ENCODE data around the gene NUP155.
"Not testable (repeated sequence)": the region's sequence is repeated elsewhere in the genome, so short reads cannot be mapped to it uniquely, and the experiment has no call there.

The NUP155 gene

DNA sequence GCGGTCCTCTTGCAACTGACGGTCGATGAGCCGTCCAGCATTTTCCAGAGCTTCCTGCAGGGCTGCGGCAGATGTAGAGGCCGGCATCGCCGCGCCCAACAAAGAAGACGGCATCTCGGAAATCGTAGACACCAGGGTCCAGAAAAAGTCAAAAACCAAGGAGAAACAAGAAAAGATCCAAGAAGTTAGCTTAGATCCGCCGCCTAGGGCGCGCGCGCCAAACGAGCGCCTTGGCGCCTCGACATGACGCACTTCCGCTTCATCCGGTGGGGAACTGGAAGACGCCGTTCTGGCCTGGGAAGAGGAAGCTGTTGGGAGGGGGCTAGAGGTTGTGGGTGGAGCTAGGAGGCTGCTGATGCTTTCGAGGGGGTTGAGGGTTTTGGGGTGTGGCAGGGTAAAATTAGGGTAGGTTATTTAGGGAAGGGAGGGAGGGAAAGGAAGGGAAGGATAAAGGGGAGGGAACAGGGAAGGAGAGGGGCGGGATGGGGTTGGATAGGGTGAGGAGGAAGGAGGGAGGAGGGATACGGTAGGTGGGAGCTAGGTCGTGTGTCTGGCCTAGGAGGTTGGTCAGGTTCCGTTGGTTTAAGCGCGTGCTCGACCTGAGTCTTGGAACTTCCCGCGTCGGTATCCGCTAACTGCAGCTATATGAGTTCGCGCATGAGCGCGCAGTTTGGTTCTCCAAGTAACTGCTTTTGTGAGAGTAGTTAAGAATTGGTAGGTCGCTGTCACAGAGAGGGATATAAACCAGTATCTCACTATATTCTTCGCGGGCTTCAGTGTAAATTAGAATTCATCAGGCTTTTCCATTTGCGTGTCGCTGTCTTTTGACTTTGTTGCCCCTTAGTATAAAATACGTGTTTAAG, at the start of gene NUP155:
NUP155 (minus strand) TSS at position 243 of the 863 bp plus-strand sequence; CDS start at position 114, 129 bp downstream.
- DNase-seq, result peak; percentile 83 to 90

DNA sequence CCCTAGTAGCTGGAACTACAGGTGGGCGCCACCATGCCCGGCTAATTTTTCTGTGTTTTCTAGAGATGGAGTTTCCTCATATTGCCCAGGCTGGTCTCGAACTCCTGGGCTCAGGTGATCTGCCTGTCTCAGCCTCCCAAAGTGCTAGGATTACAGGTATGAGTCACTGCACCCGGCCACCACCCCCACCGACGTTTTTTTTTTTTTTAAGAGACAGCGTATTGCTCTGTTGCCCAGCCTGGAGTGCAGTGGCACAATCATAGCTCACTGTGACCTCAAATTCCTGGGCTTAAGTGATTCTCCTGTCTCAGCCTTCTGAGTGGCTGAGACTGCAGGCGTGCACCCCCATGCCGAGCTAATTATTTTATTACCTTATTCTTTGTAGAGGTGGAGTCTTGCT, 46.4 kb upstream of the NUP155 start:
- no peak for DNase-seq

DNA sequence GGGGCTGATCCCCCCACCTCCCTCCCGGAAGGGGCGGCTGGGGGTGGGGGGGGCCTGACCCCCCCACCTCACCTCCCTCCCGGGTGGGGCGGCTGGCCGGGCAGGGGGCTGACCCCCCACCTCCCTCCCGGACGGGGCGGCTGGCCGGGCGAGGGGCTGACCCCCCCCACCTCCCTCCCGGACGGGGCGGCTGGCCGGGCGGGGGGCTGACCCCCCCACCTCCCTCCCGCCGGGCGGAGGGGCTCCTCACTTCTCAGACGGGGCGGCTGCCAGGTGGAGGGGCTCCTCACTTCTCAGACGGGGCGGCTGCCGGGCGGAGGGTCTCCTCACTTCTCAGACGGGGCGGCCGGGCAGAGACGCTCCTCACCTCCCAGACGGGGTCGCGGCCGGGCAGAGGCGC, 44.5 kb upstream of the NUP155 start:
- DNase-seq, result not testable (repeated sequence)

DNA sequence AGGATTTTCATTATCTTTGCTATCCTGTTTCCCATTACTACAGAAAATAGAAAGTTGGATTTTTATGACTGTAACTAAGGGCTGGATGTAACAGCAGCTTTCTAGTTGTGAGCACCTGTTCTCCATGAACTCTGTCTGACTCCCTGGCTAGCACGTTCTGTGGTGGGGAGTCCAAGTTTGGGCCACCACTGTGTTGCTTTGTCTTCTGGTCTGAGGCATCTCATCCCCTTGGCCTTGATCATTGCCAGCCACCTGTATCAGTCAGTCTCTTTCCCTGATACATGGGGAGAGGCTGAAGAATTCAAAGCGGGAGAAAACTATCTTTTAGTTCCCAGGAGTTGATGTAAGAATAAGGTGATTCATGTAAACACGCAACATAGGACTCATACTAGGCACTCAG, 41.6 kb upstream of the NUP155 start:
- DNase-seq, result no peak

DNA sequence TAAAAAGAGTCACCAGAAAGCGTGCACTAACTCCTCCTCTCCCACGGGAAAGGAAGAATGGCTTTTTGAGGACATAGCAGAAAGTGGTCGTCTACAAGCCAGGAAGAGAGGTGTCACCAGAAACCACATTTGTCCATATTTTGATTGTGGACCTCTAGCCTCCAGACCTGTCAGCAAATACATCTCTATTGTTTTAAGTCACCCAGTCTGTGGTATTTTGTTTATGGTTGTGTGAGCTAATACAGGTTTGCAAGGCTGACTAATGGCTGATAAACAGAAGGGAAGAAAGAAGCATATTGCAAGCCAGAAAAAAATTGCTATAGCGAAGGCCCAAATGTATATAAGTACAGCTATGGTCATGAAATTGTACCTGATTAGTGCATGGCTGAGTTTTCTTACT, 29.6 kb upstream of the NUP155 start:
- DNase-seq, result no peak

DNA sequence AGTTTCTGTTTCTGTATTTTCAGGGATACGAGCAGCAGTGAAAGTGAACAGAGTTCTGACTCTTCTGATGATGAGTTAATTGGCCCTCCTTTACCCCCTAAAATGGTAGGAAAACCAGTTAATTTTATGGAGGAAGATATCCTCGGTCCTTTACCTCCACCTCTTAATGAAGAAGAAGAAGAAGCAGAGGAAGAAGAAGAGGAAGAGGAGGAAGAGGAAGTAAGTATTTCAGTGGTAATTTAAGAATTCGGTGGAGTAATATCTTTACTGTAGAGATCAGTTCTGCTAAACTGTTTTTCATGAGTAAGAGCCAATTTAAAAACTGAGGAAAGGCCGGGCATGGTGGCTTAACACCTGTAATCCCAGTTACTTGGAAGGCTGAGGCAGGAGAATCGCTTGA, 25.4 kb upstream of the NUP155 start:
- no peak for DNase-seq

DNA sequence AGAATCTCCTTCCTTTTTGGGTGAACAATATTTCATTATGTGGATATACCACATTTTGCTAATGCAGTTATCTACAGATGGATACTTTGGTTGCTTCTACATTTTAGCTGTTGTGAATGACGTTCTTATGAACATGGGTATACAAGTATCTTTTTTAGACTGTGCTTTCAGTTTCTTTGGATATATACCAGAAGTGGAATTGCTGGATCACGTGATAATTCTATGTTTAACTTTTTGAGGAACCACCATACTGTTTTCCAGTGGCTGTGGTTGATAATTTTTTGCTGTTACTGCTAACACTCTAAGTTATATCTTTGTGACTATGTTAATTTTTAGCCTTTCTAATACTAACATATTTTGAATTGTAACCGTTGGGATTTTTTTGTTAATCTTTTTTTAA, 20.7 kb upstream of the NUP155 start:
- DNase-seq, result no peak

DNA sequence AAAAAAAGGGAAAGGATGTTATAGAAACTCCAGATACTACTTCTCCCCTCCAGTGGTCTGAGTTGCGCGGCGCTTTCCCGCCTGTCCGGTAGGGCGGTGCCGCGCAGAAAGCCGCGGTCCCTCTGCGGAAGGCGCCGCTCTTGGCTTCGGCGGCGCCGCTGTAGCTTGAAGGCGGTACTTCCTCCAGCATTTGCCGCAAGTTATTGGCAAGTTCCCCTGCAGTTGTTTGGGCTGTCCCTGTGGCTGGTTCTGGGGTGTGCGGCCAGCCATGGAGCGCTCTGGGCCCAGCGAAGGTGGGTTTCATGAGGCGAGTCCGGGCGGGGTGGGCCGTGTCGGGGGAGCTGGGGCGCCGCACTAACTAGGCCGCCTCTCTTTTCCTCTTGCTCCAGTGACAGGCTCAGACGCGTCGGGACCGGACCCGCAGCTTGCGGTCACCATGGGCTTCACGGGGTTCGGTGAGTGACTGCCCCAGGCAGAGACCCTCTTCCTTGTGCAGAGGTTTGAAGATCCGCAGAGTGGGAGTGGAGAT, 8.3 kb upstream of the NUP155 start, which contains the start of gene WDR70:
WDR70 (plus strand) TSS at position 219 of the 529 bp plus-strand sequence; CDS start at position 269, 50 bp downstream.
- DNase-seq, result peak; percentile 75 to 77

DNA sequence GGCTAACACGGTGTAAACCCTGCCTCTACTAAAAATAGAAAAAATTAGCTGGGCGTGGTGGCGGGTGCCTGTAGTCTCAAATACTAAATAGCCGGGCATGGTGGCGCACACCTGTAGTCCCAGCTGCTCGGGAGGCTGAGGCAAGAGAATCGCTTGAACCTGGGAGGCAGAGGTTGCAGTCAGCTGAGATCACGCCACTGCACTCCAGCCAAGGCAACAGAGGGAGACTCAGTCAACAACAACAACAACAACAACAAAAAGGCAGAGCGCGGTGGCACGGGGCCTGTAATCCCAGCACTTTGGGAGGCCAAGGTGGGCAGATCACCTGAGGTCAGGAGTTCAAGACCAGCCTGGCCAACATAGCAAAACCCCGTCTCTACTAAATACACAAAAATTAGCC, 7.2 kb upstream of the NUP155 start:
- DNase-seq, result not testable (repeated sequence)

DNA sequence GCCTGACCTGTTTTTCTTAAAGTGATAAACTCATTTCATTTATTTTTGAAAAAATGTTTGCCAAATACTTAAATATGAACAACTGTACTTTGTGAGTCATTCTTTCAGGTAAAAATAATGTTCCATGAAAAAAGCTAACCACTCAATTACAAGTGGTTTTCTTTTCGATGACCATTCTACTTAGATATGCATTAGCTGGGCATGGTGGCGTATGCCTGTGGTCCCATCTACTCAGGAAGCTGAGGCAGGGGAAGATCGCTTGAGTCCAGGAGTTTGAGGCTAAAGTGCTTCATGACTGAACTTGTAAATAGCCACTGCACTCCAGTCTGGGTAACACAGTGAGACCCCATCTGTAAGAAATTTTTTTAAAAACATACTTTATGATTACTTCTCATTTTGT, 4.2 kb upstream of the NUP155 start:
- DNase-seq, result no peak

DNA sequence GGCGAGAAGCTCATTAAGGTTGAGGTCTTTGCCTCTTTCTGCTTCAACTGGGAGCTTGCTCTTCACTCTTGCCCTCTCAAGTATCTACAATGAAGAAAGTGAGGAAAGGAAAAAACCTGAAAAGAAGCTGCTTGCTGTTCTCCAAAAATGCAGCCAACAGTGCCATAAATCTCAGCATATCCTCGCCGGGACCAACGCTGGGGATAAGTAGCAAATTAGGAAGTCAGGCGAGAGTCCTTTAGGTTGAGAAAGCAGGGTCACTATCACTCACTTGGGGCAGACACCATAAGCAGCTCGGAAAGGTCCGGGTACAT, 399 bp downstream of the NUP155 start:
- no peak for DNase-seq

DNA sequence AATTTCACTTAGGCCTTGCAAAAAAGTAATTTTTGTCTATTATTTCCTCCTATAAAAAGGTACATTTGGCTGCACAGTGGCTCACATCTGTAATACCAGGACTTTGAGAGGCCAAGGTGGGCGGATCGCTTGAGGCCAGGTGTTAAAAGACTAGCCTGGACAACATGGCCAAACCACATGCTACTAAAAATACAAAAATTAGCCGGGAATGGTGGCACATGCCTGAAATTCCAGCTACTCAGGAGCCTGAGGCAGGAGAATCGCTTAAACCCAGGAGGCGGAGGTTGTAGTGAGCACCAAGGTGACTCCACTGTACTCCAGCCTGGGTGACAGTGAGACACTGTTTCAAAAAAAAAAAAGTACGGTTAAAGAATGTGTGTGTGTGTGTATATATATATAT, 15.7 kb downstream of the NUP155 start:
- no peak for DNase-seq

DNA sequence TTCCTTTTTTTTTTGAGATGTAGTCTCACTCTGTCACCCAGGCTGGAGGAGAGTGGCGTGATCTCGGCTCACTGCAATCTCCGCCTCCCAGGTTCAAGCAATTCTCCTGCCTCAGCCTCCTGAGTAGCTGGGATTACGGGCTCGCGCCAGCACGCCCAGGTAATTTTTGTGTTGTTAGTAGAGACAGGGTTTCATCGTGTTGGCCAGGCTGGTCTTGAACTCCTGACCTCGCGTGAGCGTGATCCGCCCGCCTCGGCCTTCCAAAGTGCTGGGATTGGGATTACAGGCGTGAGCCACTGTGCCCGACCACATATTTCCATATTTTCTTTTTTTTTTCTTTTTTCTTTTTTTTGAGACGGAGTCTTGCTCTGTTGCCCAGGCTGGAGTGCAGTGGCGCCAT, 28.2 kb downstream of the NUP155 start:
- DNase-seq, result not testable (repeated sequence)

DNA sequence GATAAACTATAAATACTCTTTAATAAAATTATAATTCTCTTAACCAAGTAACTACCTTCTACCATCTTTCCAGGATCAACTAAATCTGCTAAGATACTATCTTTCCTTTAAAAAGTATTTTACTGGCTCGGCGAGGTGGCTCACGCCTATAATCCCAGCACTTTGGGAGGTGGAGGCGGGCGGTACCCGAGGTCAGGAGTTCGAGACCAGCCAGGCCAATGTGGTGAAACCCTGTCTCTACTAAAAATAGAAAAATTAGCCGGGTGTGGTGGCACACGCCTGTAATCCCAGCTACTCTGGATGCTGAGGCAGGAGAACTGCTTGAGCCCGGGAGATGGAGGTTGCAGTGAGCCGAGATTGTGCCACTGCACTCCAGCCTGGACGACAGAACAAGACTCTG, 36.2 kb downstream of the NUP155 start:
- not testable (repeated sequence) for DNase-seq

DNA sequence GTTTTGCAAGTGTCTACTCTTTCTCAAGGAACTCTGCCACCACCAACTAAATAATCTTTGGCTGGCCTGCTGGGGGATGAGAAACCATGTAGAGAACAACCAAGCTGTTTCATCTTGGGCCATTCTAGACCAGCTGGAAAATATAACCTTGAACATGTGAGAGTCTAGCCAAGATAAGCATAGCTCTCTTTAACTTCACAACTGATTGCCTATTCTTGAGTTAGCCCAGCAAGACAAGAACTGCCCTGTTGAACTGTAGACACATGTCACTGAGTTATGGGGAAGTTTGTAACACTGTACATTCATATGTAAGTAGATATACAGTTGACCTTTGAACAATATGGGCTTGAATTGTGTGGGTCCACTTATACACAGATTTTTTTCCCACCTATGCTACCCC, 44.4 kb downstream of the NUP155 start:
- no peak for DNase-seq

DNA sequence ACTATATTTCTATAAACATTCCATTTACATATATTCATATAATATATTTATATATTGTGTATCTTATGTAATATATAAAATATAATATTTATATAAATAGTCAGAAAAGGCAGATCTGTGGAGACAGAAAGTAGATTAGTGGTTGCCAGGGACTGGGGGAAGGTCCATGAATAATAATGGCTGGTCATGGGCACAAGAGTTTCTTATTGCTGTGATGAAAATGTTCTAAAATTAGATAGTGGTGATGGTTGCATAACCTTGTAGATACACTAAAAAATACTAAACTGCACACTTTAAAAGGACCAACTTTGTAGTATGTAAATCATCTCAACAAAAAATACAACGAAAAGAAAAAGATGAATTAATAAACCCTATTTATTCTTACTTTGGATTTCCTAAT, 47.3 kb downstream of the NUP155 start:
- no peak for DNase-seq

DNA sequence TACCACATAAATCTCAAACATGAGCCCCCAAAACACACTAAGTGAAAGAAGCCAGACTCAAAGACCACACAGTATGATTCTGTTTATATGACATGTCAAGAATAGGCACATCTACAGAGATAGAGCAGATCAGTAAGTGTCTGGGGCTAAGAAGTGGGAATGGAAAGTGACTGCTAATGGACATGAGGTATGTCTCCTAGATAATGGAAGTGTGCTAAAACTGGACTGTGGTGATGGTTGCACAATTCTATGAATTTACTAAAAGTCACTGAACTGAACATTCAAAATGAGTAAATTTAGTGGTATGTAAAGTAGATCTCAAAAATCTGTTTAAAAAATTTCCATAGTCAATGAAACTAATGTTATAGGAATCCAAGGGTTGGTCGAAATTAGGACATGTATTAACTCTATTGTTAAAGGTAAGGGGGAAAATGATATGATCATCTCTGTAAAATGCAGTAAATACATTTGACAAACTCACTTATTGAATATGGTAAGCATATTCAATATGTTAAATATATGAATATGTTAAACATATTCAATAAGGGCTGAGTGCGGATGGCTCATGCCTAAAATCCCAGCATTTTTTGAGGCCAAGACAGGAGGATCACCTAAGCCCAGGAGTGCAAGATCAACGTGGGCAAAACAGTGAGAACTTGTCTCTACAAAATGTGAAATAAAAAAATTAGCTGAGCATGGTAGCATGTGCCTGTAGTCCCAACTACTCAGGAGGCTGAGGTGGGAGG, 51.7 kb downstream of the NUP155 start:
- no peak for DNase-seq

DNA sequence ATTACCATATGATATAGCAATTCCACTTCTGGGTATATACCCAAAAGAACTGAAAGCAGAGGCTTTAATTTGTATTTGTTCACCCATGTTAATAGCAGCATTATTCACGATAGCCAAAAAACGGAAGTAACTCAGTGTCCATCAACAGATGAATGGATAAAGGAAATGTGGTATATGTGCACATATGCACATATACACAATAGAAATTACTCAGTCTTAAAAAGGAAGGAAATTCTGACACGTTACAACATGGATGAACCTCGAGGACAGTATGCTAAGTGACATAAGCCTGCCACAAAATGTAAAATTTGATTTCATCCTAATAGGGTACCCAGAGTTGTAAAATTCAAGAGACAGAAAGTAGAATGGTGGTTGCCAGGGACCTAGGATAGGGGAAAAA, 54.9 kb downstream of the NUP155 start:
- DNase-seq, result no peak

DNA sequence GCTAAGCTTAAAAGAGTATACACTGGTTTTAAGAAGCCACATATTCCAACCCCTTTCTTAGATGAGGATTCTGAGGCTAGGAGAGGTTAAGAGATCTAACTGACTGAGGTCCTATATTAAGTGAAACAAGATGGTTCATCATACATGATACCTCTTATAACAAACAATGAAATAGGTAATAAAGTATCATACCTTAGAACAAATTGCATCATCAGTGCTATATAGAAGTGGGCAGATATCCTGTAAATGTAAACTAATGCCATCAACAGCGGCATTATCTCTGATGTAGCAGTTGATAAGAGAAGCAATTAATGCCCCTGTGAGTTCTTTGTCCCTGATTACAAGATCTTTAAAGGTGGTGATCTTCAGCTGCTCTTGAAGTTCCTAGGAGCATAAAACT, 60.5 kb downstream of the NUP155 start:
- no peak for DNase-seq

DNA sequence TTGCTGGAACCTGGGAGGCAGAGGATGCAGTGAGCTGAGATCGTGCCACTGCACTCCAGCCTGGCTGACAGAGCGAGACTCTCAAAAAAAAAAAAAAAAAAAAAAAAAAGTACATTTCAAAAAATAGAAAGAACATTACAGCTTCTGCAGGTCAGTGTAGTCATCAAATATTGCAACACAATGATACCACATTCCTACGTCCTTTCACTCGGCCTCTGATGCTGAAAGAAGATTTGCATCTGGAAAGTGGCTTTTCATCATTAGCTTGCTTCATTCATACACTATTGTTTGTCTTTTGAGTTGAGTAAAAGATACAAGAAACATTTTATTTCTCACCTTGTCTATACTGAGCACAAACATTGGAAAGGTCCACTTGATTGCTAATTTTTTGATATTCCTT, 62.1 kb downstream of the NUP155 start:
- DNase-seq, result no peak

DNA sequence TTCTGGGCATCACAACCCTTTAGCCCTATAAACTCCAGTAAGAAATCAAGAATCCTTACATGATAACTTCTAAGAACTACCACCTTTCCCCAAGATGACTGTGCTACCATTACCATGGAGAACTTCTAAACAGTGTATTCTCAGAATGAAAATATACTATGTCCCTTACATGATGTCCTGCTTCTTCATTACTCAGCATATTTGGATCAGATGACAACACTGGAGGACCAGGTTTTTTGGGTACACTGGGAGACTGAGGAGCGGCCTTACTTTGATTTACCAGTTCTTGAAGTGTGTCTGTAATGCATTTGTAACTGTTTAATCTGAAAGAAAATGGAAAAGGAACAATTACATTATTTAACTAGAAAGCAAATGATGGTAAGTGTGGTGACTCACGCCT, 66.0 kb downstream of the NUP155 start:
- DNase-seq, result no peak

DNA sequence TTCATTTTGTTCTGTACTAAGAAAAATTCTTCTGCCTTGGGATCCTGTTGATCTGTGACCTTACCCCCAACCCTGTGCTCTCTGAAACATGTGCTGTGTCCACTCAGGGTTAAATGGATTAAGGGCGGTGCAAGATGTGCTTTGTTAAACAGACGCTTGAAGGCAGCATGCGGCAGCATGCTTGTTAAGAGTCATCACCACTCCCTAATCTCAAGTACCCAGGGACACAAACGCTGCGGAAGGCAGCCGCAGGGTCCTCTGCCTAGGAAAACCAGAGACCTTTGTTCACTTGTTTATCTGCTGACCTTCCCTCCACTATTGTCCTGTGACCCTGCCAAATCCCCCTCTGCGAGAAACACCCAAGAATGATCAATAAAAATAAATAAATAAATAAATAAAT, 74.6 kb downstream of the NUP155 start:
- not testable (repeated sequence) for DNase-seq

DNA sequence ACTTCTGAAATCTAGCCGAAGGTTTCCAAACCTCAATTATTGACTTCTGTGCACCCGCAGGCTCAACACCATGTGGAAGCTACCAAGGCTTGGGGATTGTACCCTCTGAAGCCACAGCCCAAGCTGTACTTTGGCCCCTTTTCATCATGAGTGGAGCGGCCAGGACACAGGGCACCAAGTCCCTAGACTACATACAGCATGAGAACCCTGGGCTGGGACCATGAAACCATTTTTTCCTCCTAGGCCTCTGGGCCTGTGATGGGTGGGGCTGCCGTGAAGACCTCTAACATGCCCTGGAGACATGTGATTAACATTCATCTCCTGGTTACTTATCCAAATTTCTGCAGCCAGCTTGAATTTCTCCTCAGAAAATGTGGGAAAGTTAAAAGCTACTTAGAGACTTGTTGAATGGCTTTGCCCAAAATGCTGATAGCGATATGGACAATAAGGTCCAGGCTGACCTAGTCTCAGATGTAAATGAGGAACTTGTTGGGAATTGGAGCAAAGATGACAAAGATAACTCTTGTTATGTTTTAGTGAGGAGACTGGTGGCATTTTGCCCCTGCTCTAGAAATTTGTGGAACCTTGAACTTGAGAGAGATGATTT, 87.6 kb downstream of the NUP155 start:
- DNase-seq, result no peak

DNA sequence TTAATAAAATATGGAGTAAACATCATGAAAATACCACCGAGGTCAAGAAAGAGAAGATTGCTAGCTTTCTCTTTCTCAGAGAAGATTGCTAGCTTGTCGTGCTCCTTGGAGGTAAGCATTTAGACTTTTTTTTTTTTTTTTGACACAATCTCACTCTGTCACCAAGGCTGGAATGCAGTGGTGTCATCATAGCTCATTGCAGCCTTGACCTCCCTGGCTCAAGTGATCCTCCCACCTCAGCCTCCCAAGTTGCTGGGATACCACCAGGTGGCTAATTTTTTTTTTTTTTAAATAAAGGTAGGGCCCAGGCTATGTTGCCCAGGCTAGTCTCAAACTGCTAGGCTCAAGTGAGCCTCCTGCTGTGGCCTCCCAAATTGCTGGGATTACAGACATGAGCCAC, 95.4 kb downstream of the NUP155 start:
- DNase-seq, result no peak
